22Rv1 (cell line): Measurements from ENCODE around the gene TMEM19.

Experiments
- H3K27ac ChIP-seq: fragments of 450-650 bp; 2 replicates; pipeline ENCODE4 v1.5.1; 2017
- CTCF ChIP-seq: fragments of 450-650 bp; IDR thresholded peaks from 2 replicates; pipeline ENCODE4 v1.5.1; 2017; ENCODE audit warnings: mild to moderate bottlenecking
- ZFX ChIP-seq: fragments of 450-650 bp; IDR thresholded peaks from 2 replicates; pipeline ENCODE4 v1.6.1; 2017; ENCODE audit warnings: antibody characterized with exemption, borderline replicate concordance

The TMEM19 gene

GRCh38 chr12:71727958-71728357 is 42.1 kb downstream of the TMEM19 start:
- TF ChIP-seq CTCF: no peak
- no peak for TF ChIP-seq ZFX
- H3K27ac ChIP-seq: no peak overlapping the region

DNA sequence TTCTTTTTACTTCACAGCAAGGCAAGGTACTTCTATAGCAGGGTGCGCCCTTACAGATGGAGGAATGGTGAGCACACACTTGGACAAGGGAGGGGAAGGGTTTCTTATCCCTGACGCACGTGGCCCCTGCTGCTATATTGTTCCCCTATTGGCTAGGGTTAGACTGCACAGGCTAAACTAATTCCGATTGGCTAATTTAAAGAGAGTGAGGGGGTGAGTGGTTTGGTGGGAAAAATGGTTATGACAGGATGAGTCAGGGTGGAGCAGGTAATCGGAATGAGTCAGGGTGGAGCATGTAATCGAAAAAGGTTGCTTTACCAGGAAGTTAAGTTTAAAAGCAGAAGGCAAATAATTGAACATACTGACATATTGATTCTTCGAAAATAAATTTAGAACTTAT is 45.1 kb downstream of the TMEM19 start:
- TF ChIP-seq ZFX: no peak
- no peak for TF ChIP-seq CTCF
- no peak overlapping the region for H3K27ac ChIP-seq

DNA sequence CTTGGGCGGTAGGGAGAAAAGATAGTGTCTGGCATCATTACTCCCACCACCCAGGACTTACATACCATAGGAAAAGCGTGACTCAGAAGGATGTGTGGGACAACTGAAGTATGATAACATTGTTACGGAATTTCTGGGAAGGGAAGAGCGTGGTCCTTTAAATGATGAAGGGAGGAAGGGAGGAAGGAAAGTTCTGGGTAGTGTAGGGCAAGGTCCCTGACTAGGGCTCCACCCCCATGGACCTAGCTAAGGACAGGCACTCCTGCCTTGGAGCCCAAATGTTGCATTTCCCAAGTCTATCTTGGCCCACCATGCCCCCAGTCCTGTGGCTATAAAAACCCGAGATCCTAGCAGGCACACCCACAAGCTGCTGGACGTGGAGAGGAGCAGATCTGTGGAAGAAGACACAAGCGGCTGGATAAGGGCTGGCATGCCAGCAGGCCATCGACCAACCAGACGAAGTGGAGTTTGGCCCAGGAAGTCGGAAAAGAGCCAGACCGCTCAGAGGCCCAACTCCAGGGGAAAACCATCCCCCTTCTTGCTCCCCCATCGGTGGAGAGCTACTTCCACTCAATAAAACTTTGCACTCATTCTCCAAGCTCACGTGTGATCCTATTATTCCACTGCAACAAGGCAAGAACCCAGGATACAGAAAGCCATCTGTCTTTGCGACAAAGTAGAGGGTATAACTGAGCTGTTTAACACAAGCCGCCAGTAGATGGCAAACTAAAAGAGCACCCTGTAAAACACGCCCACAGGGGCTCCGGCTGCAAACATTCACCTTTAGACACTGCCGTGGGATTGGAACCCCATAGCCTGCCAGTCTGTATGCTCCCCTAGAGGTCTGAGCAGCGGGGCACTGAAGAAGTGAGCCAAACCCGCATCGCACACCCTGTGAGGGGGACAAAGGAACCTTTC is 45.8 kb downstream of the TMEM19 start:
- H3K27ac ChIP-seq: no peak overlapping the region
- no peak for TF ChIP-seq ZFX
- no peak for TF ChIP-seq CTCF

GRCh38 chr12:71732357-71732712 is 46.5 kb downstream of the TMEM19 start:
- TF ChIP-seq CTCF (no peak), ZFX (no peak)
- H3K27ac ChIP-seq: no peak overlapping the region

DNA sequence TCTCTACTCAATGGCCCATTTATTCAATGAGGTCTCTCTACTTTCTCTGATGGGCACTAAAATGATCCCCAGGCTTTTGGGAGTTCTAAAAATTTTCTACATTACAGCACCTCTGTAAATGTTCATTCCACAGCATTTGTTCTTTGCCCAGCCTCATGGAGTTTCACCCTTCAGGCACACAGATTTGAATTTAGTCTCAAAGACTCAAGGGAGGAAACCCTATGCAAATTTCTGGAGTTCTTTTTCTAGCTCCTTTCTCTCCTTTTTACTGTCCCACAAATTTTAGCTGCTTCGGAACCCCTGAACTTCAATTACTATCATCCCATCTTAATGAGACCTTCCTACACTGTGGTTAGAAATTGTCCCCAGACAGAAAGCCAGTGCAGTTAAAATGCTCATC is 51.3 kb downstream of the TMEM19 start:
- no peak overlapping the region for H3K27ac ChIP-seq
- TF ChIP-seq ZFX (no peak), CTCF (no peak)

DNA sequence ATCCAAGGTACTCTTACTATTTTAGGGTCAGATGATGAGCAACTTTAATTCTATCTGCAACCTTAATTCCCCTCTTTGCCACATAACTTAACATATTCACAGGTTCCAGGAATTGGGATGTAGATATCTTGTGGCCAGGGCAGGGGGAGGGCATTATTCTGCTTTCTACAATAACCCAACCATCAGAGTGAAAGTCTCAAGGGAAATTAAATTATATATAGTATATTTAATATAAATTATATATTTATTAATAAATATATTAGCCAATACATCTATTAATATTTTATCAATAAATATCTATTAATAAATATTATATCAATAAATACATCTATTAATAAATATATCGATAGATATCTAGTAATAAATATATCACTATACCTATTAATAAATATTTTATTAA is 57.1 kb downstream of the TMEM19 start:
- no peak overlapping the region for H3K27ac ChIP-seq
- TF ChIP-seq CTCF (no peak), ZFX (no peak)

- TF ChIP-seq CTCF: no peak
- TF ChIP-seq ZFX: no peak
- H3K27ac ChIP-seq: no peak overlapping the region
Observed at GRCh38 chr12:71744522-71745300, 58.8 kb downstream of the TMEM19 start.
